ENCODE results near the gene NTM. TPM values are rescaled to one million over a fixed set of nuclear protein-coding genes. Genes with fewer than 3 reads are reported as not detected.

NTM gene
- total and polyA plus RNA-seq, 9 donors: 0.16 to 8.5 (median 0.55) TPM; not detected in 3

DNA sequence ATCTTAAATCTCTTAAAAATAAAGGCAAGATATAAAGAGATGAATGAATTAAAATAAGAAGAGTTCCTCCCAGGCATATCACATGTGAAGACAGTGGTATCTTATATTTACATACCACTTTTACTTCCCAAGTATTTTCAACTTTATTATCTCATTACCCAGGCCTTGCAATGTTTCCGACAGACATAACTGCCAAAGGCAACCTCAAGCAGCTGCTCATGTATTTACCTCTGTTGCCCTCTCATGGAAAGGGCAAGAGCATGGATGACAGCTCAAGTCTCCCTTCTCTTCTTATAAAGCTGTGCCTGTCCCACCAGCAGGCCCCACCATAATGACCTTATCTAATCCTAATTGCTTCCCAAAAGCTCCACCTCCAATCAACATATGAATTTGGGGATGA, 894.2 kb downstream of the NTM start:
- TF ChIP-seq EP300 (IDR thresholded peaks at IDR 0.05) (no peak), POLR2A (IDR thresholded peaks at IDR 0.05) (no peak)
- TF ChIP-seq, protein P1, sequence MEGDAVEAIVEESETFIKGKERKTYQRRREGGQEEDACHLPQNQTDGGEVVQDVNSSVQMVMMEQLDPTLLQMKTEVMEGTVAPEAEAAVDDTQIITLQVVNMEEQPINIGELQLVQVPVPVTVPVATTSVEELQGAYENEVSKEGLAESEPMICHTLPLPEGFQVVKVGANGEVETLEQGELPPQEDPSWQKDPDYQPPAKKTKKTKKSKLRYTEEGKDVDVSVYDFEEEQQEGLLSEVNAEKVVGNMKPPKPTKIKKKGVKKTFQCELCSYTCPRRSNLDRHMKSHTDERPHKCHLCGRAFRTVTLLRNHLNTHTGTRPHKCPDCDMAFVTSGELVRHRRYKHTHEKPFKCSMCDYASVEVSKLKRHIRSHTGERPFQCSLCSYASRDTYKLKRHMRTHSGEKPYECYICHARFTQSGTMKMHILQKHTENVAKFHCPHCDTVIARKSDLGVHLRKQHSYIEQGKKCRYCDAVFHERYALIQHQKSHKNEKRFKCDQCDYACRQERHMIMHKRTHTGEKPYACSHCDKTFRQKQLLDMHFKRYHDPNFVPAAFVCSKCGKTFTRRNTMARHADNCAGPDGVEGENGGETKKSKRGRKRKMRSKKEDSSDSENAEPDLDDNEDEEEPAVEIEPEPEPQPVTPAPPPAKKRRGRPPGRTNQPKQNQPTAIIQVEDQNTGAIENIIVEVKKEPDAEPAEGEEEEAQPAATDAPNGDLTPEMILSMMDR (IDR thresholded peaks at IDR 0.05): no peak

DNA sequence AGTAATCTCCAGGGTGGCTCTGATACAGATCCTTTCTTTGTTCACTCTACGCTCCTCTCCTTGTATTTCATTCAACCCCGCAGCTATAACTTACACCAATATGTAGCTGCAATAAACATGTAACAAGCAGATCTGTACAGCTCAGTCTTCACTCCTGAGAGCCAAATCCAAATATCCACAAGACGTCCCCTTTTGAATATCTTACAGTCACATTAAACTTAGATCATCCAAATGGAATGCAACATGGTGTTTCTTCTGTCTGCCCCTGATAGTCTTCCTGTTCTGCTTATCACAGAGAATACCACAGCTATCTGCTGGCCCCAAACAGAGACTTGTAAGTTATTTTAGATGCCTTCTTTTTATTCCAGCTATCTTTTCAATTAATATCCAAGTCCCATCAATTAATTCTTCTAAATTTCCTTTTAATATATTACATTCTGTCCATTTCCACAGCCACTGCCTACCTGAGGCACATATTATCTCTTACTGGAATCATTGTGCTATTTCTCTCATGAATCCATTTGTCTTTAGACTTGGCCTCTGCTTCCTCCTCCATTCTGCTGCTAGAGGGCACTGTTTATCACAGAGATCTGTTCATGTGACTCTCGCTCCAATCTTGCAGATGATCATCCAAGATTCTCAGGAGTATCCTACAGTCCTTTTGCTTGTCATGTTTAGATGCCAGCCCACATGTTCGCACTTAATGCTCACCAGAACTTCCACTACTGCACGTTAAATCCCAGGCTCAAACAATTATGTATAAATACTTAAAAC, 908.6 kb downstream of the NTM start:
- Histone ChIP-seq H3K27ac (no peak overlapping the region), H3K9me3 (no peaks in the 10 kb centered on the region), H3K36me3 (no peaks in the 10 kb centered on the region), H3K27me3 (no peaks in the 10 kb centered on the region), H3K4me1 (ENCODE audit: insufficient read depth) (no peaks in the 10 kb centered on the region), H3K4me3 (no peak overlapping the region)
- no peak for DNase-seq
- TF ChIP-seq EP300 (IDR thresholded peaks at IDR 0.05): no peak
- intact Hi-C loops (cut with DNase I): no loop called here
- 62 to 66% (median 62%) methylated on average over 6 of the region's 6 CpGs for WGBS, 3 donors

More for the DNA sequence above, 894.2 kb downstream of the NTM start:
- Histone ChIP-seq H3K27me3 (no peaks in the 10 kb centered on the region), H3K4me3 (no peak overlapping the region), H3K27ac (no peak overlapping the region), H3K4me1 (ENCODE audit: insufficient read depth) (no peaks in the 10 kb centered on the region), H3K36me3 (no peaks in the 10 kb centered on the region), H3K9me3 (no peaks in the 10 kb centered on the region)
- 12 to 59% (median 14%) methylated on average over 1 of the region's 1 CpG for WGBS, 3 donors
- intact Hi-C loops (cut with DNase I): no loop called here
- no peak for DNase-seq

DNA sequence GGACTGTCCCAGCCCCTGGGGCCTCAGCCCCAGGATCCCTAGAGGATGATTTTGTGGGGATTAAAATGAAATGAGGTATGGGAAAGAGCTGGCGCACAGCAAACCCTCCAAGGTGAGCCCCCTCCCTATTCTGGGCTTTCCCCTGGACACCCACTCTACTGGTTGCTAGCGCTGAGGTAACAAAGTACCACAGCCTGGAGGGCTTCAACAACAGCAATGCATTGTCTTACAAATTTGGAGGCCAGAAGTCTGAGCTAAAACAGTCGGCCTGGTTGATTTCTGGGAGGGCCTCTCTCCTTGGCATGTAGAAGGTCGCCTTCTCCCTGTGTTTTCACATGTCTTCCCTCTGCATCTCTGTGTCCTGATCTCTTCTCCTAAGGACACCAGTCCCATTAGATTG, 913.6 kb downstream of the NTM start:
- H3K9me3 ChIP-seq: no peaks in the 10 kb centered on the region
- H3K36me3 ChIP-seq: no peaks in the 10 kb centered on the region
- H3K27me3 ChIP-seq: no peaks in the 10 kb centered on the region
- TF ChIP-seq, protein P1 (IDR thresholded peaks at IDR 0.05): no peak
- no peak for TF ChIP-seq EP300 (IDR thresholded peaks at IDR 0.05)
- TF ChIP-seq POLR2A (IDR thresholded peaks at IDR 0.05): no peak
- no peaks in the 10 kb centered on the region for H3K4me1 ChIP-seq (ENCODE audit: insufficient read depth)
- intact Hi-C loops (cut with DNase I): no loop called here
- 82 to 89% (median 87%) methylated on average over 4 of the region's 4 CpGs for WGBS, 3 donors
- H3K4me3 ChIP-seq: no peak overlapping the region
- DNase-seq: no peak
- no peak overlapping the region for H3K27ac ChIP-seq

DNA sequence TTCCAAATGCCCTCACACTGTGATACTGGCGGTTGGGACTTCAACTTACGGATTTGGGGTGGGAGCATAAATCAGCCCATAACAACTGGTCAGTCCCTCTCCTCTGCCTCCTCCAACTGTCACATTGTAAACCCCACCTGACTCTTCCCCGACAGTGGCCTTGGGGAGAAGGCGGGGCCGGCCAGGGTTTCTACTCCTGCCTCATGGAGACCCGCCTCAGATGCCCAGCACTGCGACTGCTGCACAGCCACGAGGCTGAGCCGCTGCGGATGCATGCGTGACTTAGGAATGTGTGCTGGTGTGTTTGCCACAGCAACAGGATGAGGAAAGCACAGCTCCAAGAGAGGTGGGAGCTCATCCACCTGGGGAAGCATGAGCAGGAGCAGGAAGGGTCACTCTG, 914.2 kb downstream of the NTM start:
- WGBS, 3 donors: 82 to 90% (median 88%) methylated on average over 11 of the region's 11 CpGs
- Histone ChIP-seq H3K36me3 (no peaks in the 10 kb centered on the region), H3K4me1 (ENCODE audit: insufficient read depth) (no peaks in the 10 kb centered on the region), H3K4me3 (no peak overlapping the region), H3K27ac (no peak overlapping the region), H3K9me3 (no peaks in the 10 kb centered on the region), H3K27me3 (no peaks in the 10 kb centered on the region)
- TF ChIP-seq, protein P1 (IDR thresholded peaks at IDR 0.05): no peak
- no peak for TF ChIP-seq EP300 (IDR thresholded peaks at IDR 0.05)
- no peak for TF ChIP-seq POLR2A (IDR thresholded peaks at IDR 0.05)
- intact Hi-C loops (cut with DNase I): no loop called here
- DNase-seq: no peak

DNA sequence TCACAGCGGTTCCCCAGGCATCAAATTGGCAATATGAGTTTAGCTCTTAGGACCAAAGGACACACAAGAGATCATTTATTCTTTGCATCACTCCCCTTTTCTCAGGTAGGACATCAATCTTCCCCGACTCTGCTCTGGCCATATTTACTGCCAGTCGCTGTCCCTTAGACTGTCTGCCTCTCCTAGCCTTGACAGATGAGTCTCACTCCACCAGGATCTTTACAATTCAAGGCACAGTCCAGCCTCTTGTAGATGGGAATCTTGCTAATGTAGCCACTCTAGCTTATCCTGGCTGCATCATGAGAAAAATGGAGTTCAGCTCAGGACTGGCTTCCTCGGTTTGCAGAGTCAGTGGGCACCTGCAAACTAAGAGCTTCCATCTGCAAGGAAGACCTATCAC, 915.2 kb downstream of the NTM start:
- TF ChIP-seq POLR2A (IDR thresholded peaks at IDR 0.05): no peak
- TF ChIP-seq, protein P1 (IDR thresholded peaks at IDR 0.05): no peak
- TF ChIP-seq EP300 (IDR thresholded peaks at IDR 0.05): no peak
- DNase-seq: no peak
- Histone ChIP-seq H3K4me1 (ENCODE audit: insufficient read depth) (no peaks in the 10 kb centered on the region), H3K27me3 (no peaks in the 10 kb centered on the region), H3K36me3 (no peaks in the 10 kb centered on the region), H3K27ac (no peak overlapping the region), H3K9me3 (no peaks in the 10 kb centered on the region), H3K4me3 (no peak overlapping the region)
- 82 to 86% (median 83%) methylated on average over 4 of the region's 4 CpGs for WGBS, 3 donors
- intact Hi-C loops (cut with DNase I): no loop called here
